Inflammatory macrophage (primary cell): Measurements from ENCODE around the gene SH3RF1.

Experiments
- DNase-seq, 2 donors: peaks; one replicate each; pipeline ENCODE4 v3.0.0-alpha.2; 2020 to 2022

Gene SH3RF1

GRCh38 chr4:169251291-169252235 lies 19.2 kb downstream of the SH3RF1 start:
- DNase-seq: no peak

- no peak for DNase-seq
Observed at GRCh38 chr4:169250796-169251195, 20.0 kb downstream of the SH3RF1 start.

GRCh38 chr4:169249999-169250398 lies 20.8 kb downstream of the SH3RF1 start:
- no peak for DNase-seq

- DNase-seq: peak in 1 of 2 donors; percentile 26
Observed at GRCh38 chr4:169249214-169249973, 21.4 kb downstream of the SH3RF1 start.

- DNase-seq: no peak
Observed at GRCh38 chr4:169248645-169249044, 22.1 kb downstream of the SH3RF1 start.

GRCh38 chr4:169246957-169247396 lies 23.8 kb downstream of the SH3RF1 start:
- no peak for DNase-seq

GRCh38 chr4:169246279-169246678 lies 24.5 kb downstream of the SH3RF1 start:
- DNase-seq: no peak

GRCh38 chr4:169245061-169245460 lies 25.7 kb downstream of the SH3RF1 start:
- DNase-seq: peak in 1 of 2 donors; percentile 55

- DNase-seq: no peak
Observed at GRCh38 chr4:169243825-169244609, 26.7 kb downstream of the SH3RF1 start.

GRCh38 chr4:169241464-169241863 lies 29.3 kb downstream of the SH3RF1 start:
- peak in 1 of 2 donors; percentile 21 for DNase-seq

- DNase-seq: no peak
Observed at GRCh38 chr4:169239221-169239905, 31.4 kb downstream of the SH3RF1 start.

- DNase-seq: no peak
Observed at GRCh38 chr4:169238445-169238844, 32.3 kb downstream of the SH3RF1 start.

- DNase-seq: no peak
Observed at GRCh38 chr4:169236873-169237626, 33.7 kb downstream of the SH3RF1 start.

GRCh38 chr4:169236078-169236477 lies 34.7 kb downstream of the SH3RF1 start:
- no peak for DNase-seq

- no peak for DNase-seq
Observed at GRCh38 chr4:169234137-169234855, 36.5 kb downstream of the SH3RF1 start.

GRCh38 chr4:169233691-169234090 lies 37.1 kb downstream of the SH3RF1 start:
- DNase-seq: no peak

GRCh38 chr4:169231647-169232262 lies 39.0 kb downstream of the SH3RF1 start:
- DNase-seq: no peak

GRCh38 chr4:169229571-169230028 lies 41.2 kb downstream of the SH3RF1 start:
- DNase-seq: peak; percentile 28 to 47

- DNase-seq: no peak
Observed at GRCh38 chr4:169228076-169228475, 42.7 kb downstream of the SH3RF1 start.

GRCh38 chr4:169226565-169226964 lies 44.2 kb downstream of the SH3RF1 start:
- no peak for DNase-seq
